Stimulated activated CD4-positive, alpha-beta T cell treated with anti-CD3 and anti-CD28 coated beads, Interleukin-15, amount 100 ng/mL, for 48 hours (primary cell): ENCODE measurements around the gene TENM4.
"Not testable (repeated sequence)": the region's sequence is repeated elsewhere in the genome, so short reads cannot be mapped to it uniquely, and the experiment has no call there.

Experiments
- DNase-seq, 2 donors: peaks; one replicate each; pipeline ENCODE4 v3.0.0-alpha.2; 2020; ENCODE audit warnings: low read depth in 2 of 2

The TENM4 gene

GRCh38 chr11:78645226-78646202, 795.3 kb downstream of the TENM4 start:
- peak; percentile 18 to 40 for DNase-seq

GRCh38 chr11:78643676-78644056, 797.2 kb downstream of the TENM4 start:
- DNase-seq: no peak

DNA sequence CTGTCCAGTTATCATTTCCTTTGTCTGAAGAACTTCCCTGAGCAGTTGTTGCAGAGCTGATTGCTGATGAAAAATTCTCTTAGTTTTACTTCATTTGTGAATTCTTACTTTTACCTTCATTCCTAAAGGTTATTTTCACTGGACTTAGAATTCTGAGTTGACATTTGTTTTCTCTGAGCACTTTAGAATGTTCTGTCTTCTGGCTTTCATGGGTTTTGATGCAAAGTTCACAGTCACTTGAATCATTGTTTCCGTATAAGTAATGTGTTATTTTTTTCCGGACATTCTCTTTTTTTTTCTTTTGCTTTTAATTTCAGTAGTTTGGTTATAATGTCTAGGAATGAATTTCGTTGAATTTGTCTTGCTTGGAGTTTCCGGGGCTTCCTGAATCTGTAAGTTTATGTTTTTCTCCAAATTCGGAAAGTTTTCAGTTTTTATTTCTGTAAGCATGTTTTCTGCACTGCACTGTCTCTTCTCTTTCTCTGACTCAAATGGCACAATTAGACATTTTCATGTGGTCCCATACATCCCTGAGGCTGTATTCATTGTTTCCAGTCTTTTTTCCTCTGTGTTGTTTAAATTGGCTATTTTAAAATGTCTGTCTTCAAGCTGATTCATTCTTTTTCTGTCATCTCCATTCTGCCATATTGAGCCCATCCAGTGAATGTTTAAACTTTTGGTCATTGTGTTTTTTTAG, 797.7 kb downstream of the TENM4 start:
- DNase-seq: no peak

GRCh38 chr11:78641541-78641940, 799.3 kb downstream of the TENM4 start:
- DNase-seq: no peak

DNA sequence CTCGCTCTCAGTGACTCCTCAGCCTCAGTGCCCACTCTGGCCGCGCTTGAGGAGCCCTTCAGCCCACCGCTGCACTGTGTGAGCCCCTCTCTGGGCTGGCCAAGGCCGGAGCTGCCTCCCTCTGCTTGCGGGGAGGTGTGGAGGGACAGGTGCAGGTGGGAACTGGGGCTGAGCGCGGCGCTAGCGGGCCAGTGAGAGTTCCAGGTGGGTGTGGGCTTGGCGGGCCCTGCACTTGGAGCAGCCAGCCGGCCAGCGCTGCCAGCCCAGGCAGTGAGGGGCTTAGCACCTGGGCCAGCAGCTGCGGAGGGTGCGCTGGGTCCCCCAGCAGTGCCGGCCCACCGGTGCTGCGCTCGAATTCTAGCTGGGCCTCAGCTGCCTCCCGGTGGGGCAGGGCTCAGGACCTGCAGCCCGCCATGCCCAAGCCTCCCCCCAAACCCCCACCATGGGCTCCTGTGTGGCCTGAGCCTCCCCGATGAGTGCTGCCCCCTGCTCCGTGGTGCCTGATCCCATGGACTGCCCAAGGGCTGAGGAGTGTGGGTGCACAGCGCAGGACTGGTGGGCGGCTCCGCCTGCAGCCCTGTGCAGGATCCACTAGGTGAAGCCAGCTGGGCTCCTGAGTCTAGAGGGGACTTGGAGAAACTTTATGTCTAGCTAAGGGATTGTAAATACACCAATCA, 802.0 kb downstream of the TENM4 start:
- no peak for DNase-seq

DNA sequence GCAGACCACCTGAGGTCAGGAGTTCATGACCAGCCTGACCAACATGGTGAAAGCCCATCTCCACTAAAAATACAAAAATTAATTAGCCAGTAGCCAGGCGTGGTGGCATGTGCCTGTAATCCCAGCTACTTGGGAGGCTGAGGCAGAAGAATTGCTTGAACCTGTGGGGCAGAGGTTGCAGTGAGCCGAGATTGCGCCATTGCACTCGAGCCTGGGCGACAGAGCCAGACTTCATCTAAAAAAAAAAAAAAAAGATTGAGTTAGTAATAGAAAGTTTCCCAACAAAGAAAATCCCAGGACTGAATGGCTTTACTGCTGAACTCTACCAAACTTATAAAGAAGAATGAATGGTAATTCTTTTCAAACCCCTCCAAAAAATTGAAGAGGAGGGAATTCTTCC, 803.3 kb downstream of the TENM4 start:
- DNase-seq: not testable (repeated sequence)

- DNase-seq: no peak
These were observed 804.9 kb downstream of the TENM4 start for GRCh38 chr11:78635814-78636506.

DNA sequence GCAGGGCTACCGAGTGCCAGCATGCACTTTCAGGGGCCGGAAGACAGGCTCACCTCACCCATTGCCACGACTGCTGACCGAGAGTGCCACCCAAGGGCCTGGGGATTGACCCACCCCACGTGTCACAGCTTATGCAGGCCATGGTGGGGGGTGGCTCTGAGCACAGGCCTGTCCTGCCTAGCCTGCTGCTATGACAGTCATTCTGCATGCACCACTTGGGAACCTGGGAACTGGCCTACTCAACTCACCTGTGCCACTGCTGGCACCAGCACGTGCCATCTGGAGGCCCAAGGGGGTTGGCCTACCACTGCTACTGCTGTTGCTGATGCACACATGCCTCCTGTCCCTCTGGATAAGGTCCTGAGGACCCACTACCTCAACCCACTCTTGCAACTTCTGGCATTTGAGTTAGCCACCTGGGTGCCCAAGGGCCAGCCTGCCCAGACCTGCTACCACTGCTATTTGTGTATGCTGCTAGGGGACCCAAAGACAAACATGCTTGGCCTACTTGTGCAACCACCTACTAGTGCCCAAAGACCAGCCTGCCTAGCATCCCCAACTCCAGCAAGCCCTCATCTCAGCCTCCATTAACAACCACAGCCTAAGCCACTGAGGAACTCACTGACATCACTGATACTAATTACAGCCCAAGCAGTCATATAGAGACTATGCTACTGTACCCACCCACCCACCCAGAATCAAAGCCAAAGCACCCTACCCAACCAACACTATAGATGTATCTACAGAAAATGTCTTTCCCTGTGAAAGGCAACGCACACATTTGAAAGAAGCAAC, 807.1 kb downstream of the TENM4 start:
- DNase-seq: no peak

GRCh38 chr11:78630561-78631303, 810.1 kb downstream of the TENM4 start:
- no peak for DNase-seq

DNA sequence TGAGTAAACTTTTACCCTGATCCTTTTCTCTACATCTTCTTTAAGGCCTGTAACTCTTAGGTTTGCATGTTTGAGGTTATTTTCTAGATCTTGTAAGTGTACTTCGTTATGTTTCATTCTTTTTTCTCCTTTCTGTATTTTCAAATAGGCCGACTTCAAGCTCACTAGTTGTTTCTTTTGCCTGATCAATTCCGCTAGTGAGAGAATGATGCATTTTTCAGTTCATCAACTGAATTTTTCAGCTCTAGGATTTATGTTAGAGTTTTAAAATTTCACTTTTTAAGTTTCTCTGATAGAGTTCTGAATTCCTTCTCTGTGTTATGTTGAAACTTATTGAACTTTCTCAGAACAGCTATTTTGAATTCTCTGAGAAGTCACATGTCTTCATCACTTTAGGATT, 810.7 kb downstream of the TENM4 start:
- no peak for DNase-seq

- DNase-seq: no peak
These were observed 818.2 kb downstream of the TENM4 start for GRCh38 chr11:78622666-78623065.

GRCh38 chr11:78620159-78620558, 820.7 kb downstream of the TENM4 start:
- no peak for DNase-seq

- no peak for DNase-seq
These were observed 825.1 kb downstream of the TENM4 start for GRCh38 chr11:78615724-78616123.

DNA sequence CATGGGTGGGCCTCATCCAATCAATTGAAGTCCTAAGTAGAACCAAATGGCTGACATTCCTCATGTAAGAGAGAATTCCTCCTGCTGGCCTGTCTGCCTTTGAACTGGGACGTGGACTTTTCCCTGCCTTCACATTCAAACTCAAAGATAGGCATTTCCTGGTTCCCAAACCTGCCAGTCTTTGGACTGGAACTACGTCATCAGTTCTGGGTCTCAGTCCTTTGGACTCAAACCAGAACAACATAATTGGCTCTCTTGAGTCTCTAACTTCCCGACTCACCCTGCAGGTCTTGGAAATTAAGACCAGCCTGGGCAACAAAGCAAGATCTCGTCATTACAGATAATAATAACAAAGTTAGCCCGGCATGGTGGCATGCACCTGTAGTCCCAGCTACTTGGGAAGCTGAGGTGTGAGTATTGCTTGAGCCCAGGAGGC, 827.4 kb downstream of the TENM4 start:
- DNase-seq: no peak

DNA sequence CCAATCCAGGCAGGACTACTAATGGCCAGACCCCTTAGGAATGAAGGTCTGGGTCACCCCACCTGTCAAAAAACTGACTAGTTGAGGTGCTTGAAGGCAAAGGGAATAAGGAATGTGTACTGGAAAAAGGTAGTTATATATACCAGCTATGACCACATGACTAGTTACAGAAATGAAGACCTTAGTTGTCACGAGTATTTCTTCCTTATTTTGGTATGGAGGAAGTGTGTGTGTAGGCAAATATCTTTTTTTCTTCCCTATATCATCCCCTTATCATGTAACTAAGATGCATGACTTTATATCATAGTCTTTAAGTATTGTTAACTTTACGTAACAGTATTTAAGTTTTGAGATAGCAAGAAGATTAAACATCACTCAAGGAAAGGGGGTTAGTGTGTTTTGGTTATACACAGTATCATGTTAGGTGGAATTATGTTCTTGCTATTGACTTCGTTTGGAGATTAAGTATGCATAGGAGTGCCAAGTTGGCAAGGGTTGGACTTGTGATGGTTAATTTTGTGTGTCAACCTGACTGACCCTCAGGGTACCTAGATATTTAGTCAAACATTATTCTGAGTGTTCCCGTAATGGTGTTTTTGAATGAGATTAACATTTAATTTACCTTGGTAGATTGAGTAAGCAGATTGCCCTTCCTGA, 828.0 kb downstream of the TENM4 start:
- no peak for DNase-seq

GRCh38 chr11:78609321-78609720, 831.5 kb downstream of the TENM4 start:
- not testable (repeated sequence) for DNase-seq

DNA sequence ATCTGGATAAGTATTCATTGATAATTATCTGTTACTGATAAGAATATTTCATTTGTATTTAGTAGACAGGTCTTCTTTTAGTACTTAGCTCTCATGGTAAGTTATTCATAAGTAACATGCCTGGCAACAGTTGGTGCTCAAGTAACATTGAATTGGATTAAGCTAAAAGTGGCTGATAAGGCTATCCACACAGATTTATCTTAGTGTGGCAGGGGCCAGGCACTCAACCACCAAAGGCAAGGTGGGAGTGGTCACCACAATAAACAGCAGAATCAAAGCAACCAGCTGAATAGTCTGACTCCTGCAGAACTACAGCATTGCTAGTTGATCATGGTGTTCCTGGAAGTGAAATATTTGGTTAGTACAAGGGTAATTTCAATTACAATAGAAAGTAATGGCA, 833.1 kb downstream of the TENM4 start:
- no peak for DNase-seq

- DNase-seq: no peak
These were observed 834.2 kb downstream of the TENM4 start for GRCh38 chr11:78606667-78607066.

DNA sequence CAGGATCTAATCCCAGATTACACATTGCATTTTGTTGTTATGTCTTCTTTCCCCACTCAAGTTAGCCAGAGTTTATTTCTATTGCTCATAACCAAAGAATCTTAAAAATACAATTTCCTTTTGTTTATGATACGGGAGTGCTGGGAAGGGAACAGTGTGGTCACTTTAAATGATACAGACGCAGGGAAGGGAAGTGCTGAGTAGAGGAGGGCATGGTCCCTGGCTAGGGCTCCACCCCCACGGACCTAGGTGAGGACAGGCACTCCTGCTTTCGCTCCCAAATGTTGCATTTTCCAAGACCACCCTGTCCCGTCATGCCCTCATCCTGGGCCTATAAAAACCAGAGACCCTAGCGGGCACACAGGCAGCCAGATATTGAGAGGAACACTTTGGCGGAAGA, 835.5 kb downstream of the TENM4 start:
- DNase-seq: no peak

DNA sequence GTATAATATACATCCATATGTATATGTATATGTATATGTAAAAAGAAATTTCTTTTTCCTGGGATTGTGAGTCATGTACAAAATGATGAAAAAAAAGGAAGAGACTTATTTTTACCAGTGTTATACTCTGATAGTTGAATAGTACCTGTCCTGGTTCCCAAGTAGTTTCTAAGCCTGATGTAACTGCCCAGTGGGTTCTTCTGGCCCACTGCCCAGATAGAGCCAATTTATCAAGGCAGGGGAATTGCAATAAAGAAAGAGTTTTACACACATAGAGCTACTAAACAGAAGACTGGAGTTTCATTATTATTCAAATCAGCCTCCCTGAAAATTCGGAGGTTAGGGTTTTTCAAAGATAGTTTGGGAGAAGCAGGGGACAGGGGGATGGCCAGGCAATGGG, 837.0 kb downstream of the TENM4 start:
- DNase-seq: no peak
